Ascending aorta (tissue), 2 donors: Measurements from ENCODE around the gene SELENOI. TPM values are rescaled to one million over a fixed set of nuclear protein-coding genes. Genes with fewer than 3 reads are reported as not detected.
A peak's percentile ranks its signal among the peaks of the same experiment; 100 is the strongest.
"Not testable (repeated sequence)": the region's sequence is repeated elsewhere in the genome, so short reads cannot be mapped to it uniquely, and the experiment has no call there.

ENCODE experiments used
- DNase-seq, 2 donors: peaks; one replicate each; pipeline ENCODE4 v3.0.0-alpha.2; 2019; ENCODE audit warnings: low spot score in 2 of 2
- H3K27ac ChIP-seq, 2 donors: fragments of 200-600 bp; sonication (generic); one replicate each; pipeline ENCODE4 v1.5.1; 2016 to 2017; ENCODE audit warnings: mild to moderate bottlenecking in 1 of 2
- H3K27me3 ChIP-seq: fragments of 200-600 bp; sonication (generic); one replicate; pipeline ENCODE4 v1.5.1; 2017
- H3K36me3 ChIP-seq, 2 donors: fragments of 200-600 bp; sonication (generic); one replicate each; pipeline ENCODE4 v1.5.1; 2016
- H3K4me1 ChIP-seq, 2 donors: fragments of 200-600 bp; sonication (generic); one replicate each; pipeline ENCODE4 v1.5.1; 2016 to 2017; ENCODE audit warnings: mild to moderate bottlenecking in 1 of 2
- H3K4me3 ChIP-seq, 2 donors: fragments of 200-600 bp; sonication (generic); one replicate each; pipeline ENCODE4 v1.5.1; 2016 to 2017; ENCODE audit warnings: mild to moderate bottlenecking in 1 of 2
- H3K9me3 ChIP-seq, 2 donors: fragments of 200-600 bp; sonication (generic); one replicate each; pipeline ENCODE4 v1.5.1; 2016
- CTCF ChIP-seq, 3 experiments: fragments of 200-600 bp in 2 of 3; fragments of 450-650 bp in 1 of 3; sonication (generic) in 2 of 3; IDR thresholded peaks; one replicate each; pipeline ENCODE4 v1.5.1; 2016 to 2019; ENCODE audit warnings: antibody characterized with exemption in 3 of 3, mild to moderate bottlenecking in 1 of 3, moderate library complexity in 1 of 3
- intact Hi-C: fragments of 100-400 bp; cut with DNase I; formaldehyde crosslinking; loops from one replicate; pipeline ENCODE4 v1.15.1; 2023
- total RNA-seq: library from RNA; depleted of rRNA; stranded (reverse); fragments of >200 nt; gene quantifications from one replicate; pipeline ENCODE4 v1.1.0, GENCODE V29; 2016

Gene SELENOI
- total RNA-seq, 1 donor from 2014 or later: 2.2 TPM

DNA sequence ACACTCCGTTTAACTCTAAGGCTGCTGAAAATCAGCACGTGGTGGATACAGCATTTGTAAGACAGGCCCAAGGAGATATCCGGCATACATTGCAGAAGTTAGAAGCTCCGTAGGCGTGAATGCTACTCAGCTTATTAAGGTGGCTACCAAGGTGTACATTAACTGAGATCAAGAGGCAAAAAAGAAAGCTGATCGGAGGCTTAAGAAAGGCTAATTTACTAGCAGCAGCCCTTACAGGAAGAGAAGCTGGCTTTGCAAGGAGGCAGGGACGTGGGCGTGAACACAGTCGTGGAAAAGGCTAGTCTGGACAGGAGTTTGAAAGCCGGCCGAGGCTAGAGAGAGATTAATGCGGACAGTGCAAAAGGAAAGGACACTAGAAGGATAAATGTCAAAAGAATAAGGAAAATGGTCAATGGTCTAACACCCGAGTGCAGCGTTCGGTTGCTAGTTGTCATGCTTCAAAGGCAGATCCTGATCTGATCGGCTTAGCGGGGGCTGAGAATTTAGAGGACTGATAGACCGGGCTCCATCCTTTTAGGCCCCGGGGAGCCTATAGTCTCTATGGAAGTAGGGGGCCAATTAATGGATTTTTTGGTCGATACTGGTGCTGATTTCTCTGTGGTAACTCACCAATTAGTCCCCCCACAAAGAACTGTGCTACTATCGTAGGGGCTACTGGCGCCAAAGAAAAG lies 45.6 kb upstream of the SELENOI start:
- Histone ChIP-seq H3K27ac (peak overlapping the region; percentile 80 to 86), H3K4me3 (peak overlapping the region; percentile 59 to 73), H3K27me3 (no peaks in the 10 kb centered on the region), H3K9me3 (no peaks in the 10 kb centered on the region), H3K4me1 (peaks cover 4 to 14% of the 10 kb centered on the region in 2 donors), H3K36me3 (no peaks in the 10 kb centered on the region)
- intact Hi-C loops: no loop called here
- no peak for DNase-seq
- TF ChIP-seq CTCF (IDR thresholded peaks at IDR 0.05): no peak

DNA sequence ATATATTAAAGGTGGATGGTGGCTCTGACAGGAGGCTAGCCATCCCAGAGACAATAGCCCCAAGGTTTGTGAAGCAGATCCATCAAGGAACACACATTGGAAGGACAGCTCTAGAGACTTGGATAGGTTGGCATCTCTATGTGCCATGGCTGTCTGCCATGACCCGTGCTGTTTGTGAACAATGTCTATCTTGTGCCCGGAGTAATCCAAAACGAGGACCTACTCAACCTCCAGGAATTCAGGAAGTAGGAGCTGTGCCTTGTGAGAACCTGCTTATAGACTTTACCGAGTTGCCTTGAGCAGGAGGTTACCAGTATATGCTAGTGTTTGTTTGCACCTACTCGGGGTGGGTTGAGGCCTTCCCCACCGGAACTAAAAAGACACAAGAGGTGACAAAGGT lies 43.1 kb upstream of the SELENOI start:
- H3K27ac ChIP-seq: no peak overlapping the region
- intact Hi-C loops: no loop called here
- H3K36me3 ChIP-seq: no peaks in the 10 kb centered on the region
- DNase-seq: no peak
- H3K9me3 ChIP-seq: no peaks in the 10 kb centered on the region
- TF ChIP-seq CTCF (IDR thresholded peaks at IDR 0.05): no peak
- H3K4me3 ChIP-seq: no peak overlapping the region
- H3K27me3 ChIP-seq: no peaks in the 10 kb centered on the region
- H3K4me1 ChIP-seq: peaks cover 4 to 14% of the 10 kb centered on the region in 2 donors

DNA sequence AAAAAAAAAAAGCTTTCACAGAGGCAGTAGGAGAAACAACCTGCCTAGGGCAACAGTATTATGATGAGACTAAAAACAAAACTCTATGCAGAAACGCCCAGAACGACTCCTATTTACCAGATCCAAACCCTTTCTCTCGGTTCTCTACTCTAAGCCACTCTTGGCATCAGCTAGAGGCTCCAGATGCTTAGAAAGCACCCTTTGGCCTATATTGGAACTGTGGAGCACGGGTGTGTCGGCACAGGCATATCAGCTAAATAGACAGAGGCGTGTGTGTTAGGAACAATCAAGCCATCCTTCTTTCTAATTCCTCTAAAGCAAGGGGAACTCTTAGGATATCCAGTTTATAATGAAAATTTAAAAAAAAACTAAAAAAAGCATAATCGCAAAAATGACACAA lies 40.8 kb upstream of the SELENOI start:
- H3K4me3 ChIP-seq, H3K36me3 ChIP-seq, H3K9me3 ChIP-seq, DNase-seq, intact Hi-C loops, H3K4me1 ChIP-seq, H3K27me3 ChIP-seq, H3K27ac ChIP-seq: not testable (repeated sequence)

GRCh38 chr2:26305540-26305939 lies 40.4 kb upstream of the SELENOI start:
- Histone ChIP-seq H3K27me3 (no peaks in the 10 kb centered on the region), H3K4me3 (no peak overlapping the region), H3K27ac (no peak overlapping the region), H3K36me3 (no peaks in the 10 kb centered on the region), H3K9me3 (no peaks in the 10 kb centered on the region), H3K4me1 (no peaks in the 10 kb centered on the region)
- DNase-seq: no peak
- no peak for TF ChIP-seq CTCF (IDR thresholded peaks at IDR 0.05)
- intact Hi-C loops: no loop called here

DNA sequence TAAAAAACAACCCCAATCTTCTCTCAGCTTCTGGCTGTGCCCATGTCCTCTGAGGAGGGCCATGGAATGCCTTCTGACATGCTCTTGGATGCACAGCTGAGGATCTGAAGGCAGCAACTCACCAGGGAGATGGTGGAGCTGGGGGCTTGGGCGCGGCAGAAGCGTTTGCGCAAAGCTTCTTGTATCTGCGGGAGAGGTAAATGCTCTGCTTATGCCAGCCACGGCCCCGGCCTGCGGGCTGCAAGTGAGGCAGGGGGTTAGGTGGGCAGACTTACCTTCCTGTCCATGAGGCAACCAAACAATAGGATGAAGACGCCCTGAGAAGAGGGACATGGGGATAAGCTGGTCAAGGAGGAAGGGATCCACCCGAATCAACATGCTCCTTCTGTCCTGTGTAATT lies 36.0 kb upstream of the SELENOI start:
- Histone ChIP-seq H3K27me3 (no peaks in the 10 kb centered on the region), H3K36me3 (no peaks in the 10 kb centered on the region), H3K27ac (no peak overlapping the region), H3K4me3 (no peak overlapping the region), H3K4me1 (no peaks in the 10 kb centered on the region), H3K9me3 (no peaks in the 10 kb centered on the region)
- no peak for DNase-seq
- intact Hi-C loops: no loop called here
- TF ChIP-seq CTCF (IDR thresholded peaks at IDR 0.05): no peak

DNA sequence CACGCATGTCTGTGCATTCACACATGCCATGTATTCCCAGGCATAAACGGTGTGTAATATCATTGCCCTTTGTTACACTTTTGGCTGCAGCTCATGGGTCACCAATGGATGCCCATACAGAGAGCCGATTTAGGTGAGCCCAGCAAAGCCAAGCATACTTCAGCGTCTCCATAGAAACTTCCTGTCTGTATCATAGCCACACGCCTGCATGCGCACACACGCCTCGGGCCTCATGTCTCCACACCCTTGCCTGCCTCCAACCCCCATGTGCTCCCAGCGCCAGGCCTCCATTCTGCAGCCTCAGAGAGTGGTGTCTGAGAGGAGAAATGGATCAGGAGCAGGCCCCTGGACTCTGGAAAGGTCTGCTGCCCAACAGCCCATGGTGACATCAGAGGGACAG lies 33.5 kb upstream of the SELENOI start:
- Histone ChIP-seq H3K27me3 (no peaks in the 10 kb centered on the region), H3K36me3 (no peaks in the 10 kb centered on the region), H3K4me1 (no peaks in the 10 kb centered on the region), H3K9me3 (no peaks in the 10 kb centered on the region), H3K27ac (no peak overlapping the region), H3K4me3 (no peak overlapping the region)
- intact Hi-C loops: no loop called here
- no peak for DNase-seq
- no peak for TF ChIP-seq CTCF (IDR thresholded peaks at IDR 0.05)
